Testis (tissue), 3 donors: ENCODE data around the gene NFE2L3. TPM values are rescaled to one million over a fixed set of nuclear protein-coding genes. Genes with fewer than 3 reads are reported as not detected.

Experiments
- DNase-seq: peaks from one replicate; pipeline ENCODE4 v3.0.0-alpha.2; 2019
- H3K27ac ChIP-seq, 2 donors: fragments of 200-600 bp; sonication (generic); one replicate each; pipeline ENCODE4 v1.5.1; 2019
- H3K27me3 ChIP-seq: fragments of 200-600 bp; sonication (generic); one replicate; pipeline ENCODE4 v1.5.1; 2019
- H3K36me3 ChIP-seq: fragments of 200-600 bp; sonication (generic); one replicate; pipeline ENCODE4 v1.5.1; 2017; ENCODE audit warnings: low read depth; ENCODE audit errors: missing control alignments
- H3K4me1 ChIP-seq: fragments of 200-600 bp; sonication (generic); one replicate; pipeline ENCODE4 v1.5.1; 2019
- H3K4me3 ChIP-seq, 2 donors: fragments of 200-600 bp; sonication (generic); one replicate each; pipeline ENCODE4 v1.5.1; 2017 to 2019
- H3K9me3 ChIP-seq: fragments of 200-600 bp; sonication (generic); one replicate; pipeline ENCODE4 v1.5.1; 2017
- CTCF ChIP-seq, 3 experiments: fragments of 450-650 bp in 2 of 3; fragments of 200-600 bp in 1 of 3; sonication (generic) in 1 of 3; IDR thresholded peaks; one replicate each; pipeline ENCODE4 v1.5.1; 2016 to 2019; ENCODE audit warnings: antibody characterized with exemption in 3 of 3, mild to moderate bottlenecking in 2 of 3, moderate library complexity in 1 of 3
- POLR2A ChIP-seq: fragments of 450-650 bp; IDR thresholded peaks from one replicate; pipeline ENCODE4 v1.6.1; 2017; ENCODE audit warnings: antibody characterized with exemption, mild to moderate bottlenecking, moderate library complexity
- WGBS, 2 donors: methylation state at CpG; one replicate each; pipeline ENCODE4 v1.1.5; 2018; 5-methylcytosine and 5-hydroxymethylcytosine counted together
- intact Hi-C: fragments of 100-400 bp; cut with DNase I; formaldehyde crosslinking; loops from one replicate; pipeline ENCODE4 v1.15.1; 2023; ENCODE audit warnings: low total_unique reads
- polyA plus RNA-seq: library from polyadenylated mRNA; stranded (reverse); fragments of 350-450 nt; fragmentation: Illumina TruSeq; extraction: RNeasy Lipid Tissue Mini Kit (QIAGEN cat#74804); gene quantifications from one replicate; pipeline ENCODE4 v1.2.3, GENCODE V29; 2014; ENCODE audit warnings: low read depth, low replicate concordance; ENCODE audit not compliant: insufficient read depth
- total RNA-seq, 2 donors: library from RNA; depleted of rRNA; stranded (reverse); fragments of >200 nt; gene quantifications; one replicate each; pipeline ENCODE4 v1.2.3, GENCODE V29; 2016

The NFE2L3 gene
- total and polyA plus RNA-seq, 3 donors from 2014 or later: 3.3 to 4.2 (median 4.2) TPM

GRCh38 chr7:26156451-26157420, 4.7 kb downstream of the NFE2L3 start:
- 77 to 80% methylated on average over 20 of the region's 20 CpGs for WGBS, 2 donors
- Histone ChIP-seq H3K27me3 (no peaks in the 10 kb centered on the region), H3K27ac (no peak overlapping the region), H3K9me3 (no peaks in the 10 kb centered on the region), H3K4me3 (no peak overlapping the region), H3K36me3 (no peaks in the 10 kb centered on the region), H3K4me1 (no peaks in the 10 kb centered on the region)
- intact Hi-C loops: no loop called here
- no peak for DNase-seq
- TF ChIP-seq POLR2A (no peak), CTCF (IDR thresholded peaks at IDR 0.05) (no peak)

GRCh38 chr7:26157520-26158105, 5.6 kb downstream of the NFE2L3 start:
- intact Hi-C loops: no loop called here
- no peak for TF ChIP-seq CTCF (IDR thresholded peaks at IDR 0.05)
- no peak for TF ChIP-seq POLR2A
- Histone ChIP-seq H3K36me3 (no peaks in the 10 kb centered on the region), H3K27me3 (no peaks in the 10 kb centered on the region), H3K4me1 (no peaks in the 10 kb centered on the region), H3K27ac (no peak overlapping the region), H3K9me3 (no peaks in the 10 kb centered on the region), H3K4me3 (no peak overlapping the region)
- 89 to 92% methylated on average over 4 of the region's 4 CpGs for WGBS, 2 donors
- no peak for DNase-seq

GRCh38 chr7:26159243-26159642, 7.2 kb downstream of the NFE2L3 start:
- intact Hi-C loops: no loop called here
- Histone ChIP-seq H3K27ac (no peak overlapping the region), H3K36me3 (no peaks in the 10 kb centered on the region), H3K27me3 (no peaks in the 10 kb centered on the region), H3K4me3 (no peak overlapping the region), H3K9me3 (no peaks in the 10 kb centered on the region), H3K4me1 (no peaks in the 10 kb centered on the region)
- WGBS, 2 donors: 73 to 74% methylated on average over 2 of the region's 2 CpGs
- no peak for DNase-seq
- TF ChIP-seq POLR2A: no peak
- no peak for TF ChIP-seq CTCF (IDR thresholded peaks at IDR 0.05)

- no peak for DNase-seq
- WGBS, 2 donors: 93 to 94% methylated on average over 2 of the region's 2 CpGs
- TF ChIP-seq CTCF (IDR thresholded peaks at IDR 0.05) (no peak), POLR2A (no peak)
- Histone ChIP-seq H3K4me1 (no peaks in the 10 kb centered on the region), H3K27me3 (no peaks in the 10 kb centered on the region), H3K36me3 (no peaks in the 10 kb centered on the region), H3K27ac (no peak overlapping the region), H3K9me3 (no peaks in the 10 kb centered on the region), H3K4me3 (no peak overlapping the region)
- intact Hi-C loops: no loop called here
These were observed 8.9 kb downstream of the NFE2L3 start for GRCh38 chr7:26160896-26161295.
